HAP-1 (cell line): ENCODE measurements around the gene ZDHHC5.
"Not testable (repeated sequence)": the region's sequence is repeated elsewhere in the genome, so short reads cannot be mapped to it uniquely, and the experiment has no call there.

Source experiments
- DNase-seq, 2 experiments: peaks; one replicate each; pipeline ENCODE4 v3.0.0-alpha.2; 2016 to 2020; ENCODE audit warnings: low spot score in 2 of 2
- H3K27me3 ChIP-seq: fragments of 250-450 bp; sonication (Bioruptor Pico); 2 replicates; pipeline ENCODE4 v1.5.1; 2020; ENCODE audit warnings: low read depth, mild to moderate bottlenecking, moderate library complexity
- H3K36me3 ChIP-seq: fragments of 250-450 bp; sonication (Bioruptor Pico); replicated peaks from 2 replicates; pipeline ENCODE4 v1.5.1; 2020; ENCODE audit warnings: mild to moderate bottlenecking
- H3K4me1 ChIP-seq: fragments of 250-450 bp; sonication (Bioruptor Pico); 2 replicates; pipeline ENCODE4 v1.5.1; 2020; ENCODE audit warnings: mild to moderate bottlenecking
- H3K4me3 ChIP-seq: fragments of 250-450 bp; sonication (Bioruptor Pico); 2 replicates; pipeline ENCODE4 v1.5.1; 2020; ENCODE audit warnings: mild to moderate bottlenecking, moderate library complexity
- H3K9me3 ChIP-seq: fragments of 250-450 bp; sonication (Bioruptor Pico); 2 replicates; pipeline ENCODE4 v1.5.1; 2020; ENCODE audit warnings: mild to moderate bottlenecking, moderate library complexity
- in situ Hi-C: fragments of 300-500 bp; cut with MboI; formaldehyde crosslinking; loops from 3 replicates; pipeline ENCODE4 v1.14.3; 2020; ENCODE audit warnings: low sequenced_read_pairs, inconsistent platforms, mixed read lengths

Gene ZDHHC5

DNA sequence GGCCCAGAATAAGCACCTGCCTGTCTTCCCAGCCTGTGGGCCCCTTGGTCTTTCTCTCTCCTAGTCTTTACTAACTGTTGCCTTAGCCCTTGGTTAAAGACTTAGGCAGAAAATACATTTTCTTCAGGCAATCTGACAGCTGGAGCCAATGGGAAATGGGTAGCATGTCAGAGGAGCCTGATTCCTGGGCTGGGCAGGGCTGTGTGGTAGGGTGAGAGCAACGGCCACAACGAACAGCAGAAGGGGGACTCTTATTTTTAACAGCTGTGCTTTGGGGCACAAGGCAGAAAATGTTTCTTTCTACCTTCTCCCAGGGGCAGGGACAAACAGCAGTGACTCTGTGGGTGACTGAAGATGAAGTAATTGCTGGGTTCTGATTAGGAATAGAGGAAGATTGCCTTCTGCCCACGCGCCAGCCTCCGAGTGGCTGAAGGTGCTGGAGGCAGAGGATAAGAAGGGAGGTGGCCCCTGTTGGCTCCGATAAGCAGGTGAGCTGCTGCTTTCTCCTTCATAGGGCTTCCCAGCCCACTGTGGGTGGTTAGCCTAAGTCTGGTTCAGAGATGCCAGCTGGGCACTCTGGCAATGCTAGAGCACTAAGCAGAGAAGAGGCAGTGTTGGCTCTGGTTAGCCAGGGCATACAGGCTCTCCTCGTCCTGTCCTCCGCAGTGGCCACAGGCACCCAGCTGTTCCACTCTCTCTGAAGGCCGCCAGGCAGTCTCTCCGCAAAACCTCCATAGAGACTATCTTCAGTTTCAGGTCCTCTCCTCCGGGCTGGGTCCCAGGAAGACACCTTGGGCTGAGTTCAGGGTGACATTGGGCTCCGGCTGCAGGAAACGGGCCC lies 19.7 kb upstream of the ZDHHC5 start:
- DNase-seq, result no peak
- peaks cover 25% of the 10 kb centered on the region for H3K27me3 ChIP-seq
- in situ Hi-C loops, result no loop called here
- H3K4me3 ChIP-seq, result no peak overlapping the region
- H3K4me1 ChIP-seq, result peaks cover 5% of the 10 kb centered on the region; the same call in 1 of the 2 replicates
- H3K36me3 ChIP-seq, result peaks cover 6% of the 10 kb centered on the region
- H3K9me3 ChIP-seq, result no peaks in the 10 kb centered on the region; the same call in 1 of the 2 replicates

DNA sequence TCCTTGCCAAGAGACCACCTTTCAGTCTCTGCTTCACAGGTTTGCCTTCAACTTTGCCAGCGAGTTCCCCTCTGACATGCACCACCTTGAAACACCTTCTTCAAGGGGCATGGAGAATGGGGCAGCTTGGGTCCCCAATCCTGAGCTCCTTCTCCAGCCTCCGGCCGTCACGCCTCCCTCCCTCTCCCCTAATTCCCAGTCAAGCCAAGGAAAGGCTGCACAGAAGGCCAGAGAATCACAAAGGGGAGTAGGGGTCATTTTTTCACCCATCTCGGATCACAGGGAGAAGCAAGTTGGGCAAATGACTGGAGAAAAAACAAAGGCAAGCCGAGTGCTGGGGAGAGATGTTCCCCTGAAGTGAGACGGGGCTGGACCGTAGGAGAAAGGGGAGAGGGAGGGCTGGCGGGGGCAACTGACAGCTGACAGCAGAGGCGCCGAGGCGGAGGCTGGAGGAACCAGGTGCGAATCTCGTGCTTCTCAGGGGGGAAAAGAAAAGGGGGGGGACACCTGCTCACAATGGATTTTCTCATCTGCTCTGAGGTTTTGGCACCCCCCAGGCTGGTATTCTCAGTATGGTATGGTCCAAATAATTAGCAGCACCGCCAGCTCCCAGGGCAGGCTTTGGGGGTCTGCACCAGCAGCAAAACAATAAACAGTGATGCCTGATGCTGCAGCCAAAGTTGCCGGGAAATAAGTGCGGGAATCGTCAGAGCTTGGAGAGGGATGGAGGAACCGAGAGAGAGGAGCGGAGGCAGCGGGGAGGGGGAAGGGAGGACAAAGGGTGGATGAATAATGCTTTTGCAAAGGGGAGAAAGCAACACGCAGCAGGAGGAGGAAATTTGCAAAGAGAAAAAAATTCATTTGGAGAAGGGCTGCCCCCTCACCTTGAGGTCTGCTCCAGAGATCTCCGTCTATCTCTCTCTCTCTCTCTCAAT lies 18.8 kb upstream of the ZDHHC5 start:
- peak in 1 of 2 experiments; percentile 46 for DNase-seq
- Histone ChIP-seq H3K36me3 (peaks cover 6% of the 10 kb centered on the region), H3K9me3 (no peaks in the 10 kb centered on the region; the same call in 1 of the 2 replicates), H3K4me1 (peaks cover 5% of the 10 kb centered on the region; the same call in 1 of the 2 replicates), H3K27me3 (peaks cover 25% of the 10 kb centered on the region), H3K4me3 (no peak overlapping the region)
- in situ Hi-C loops, result no loop called here

DNA sequence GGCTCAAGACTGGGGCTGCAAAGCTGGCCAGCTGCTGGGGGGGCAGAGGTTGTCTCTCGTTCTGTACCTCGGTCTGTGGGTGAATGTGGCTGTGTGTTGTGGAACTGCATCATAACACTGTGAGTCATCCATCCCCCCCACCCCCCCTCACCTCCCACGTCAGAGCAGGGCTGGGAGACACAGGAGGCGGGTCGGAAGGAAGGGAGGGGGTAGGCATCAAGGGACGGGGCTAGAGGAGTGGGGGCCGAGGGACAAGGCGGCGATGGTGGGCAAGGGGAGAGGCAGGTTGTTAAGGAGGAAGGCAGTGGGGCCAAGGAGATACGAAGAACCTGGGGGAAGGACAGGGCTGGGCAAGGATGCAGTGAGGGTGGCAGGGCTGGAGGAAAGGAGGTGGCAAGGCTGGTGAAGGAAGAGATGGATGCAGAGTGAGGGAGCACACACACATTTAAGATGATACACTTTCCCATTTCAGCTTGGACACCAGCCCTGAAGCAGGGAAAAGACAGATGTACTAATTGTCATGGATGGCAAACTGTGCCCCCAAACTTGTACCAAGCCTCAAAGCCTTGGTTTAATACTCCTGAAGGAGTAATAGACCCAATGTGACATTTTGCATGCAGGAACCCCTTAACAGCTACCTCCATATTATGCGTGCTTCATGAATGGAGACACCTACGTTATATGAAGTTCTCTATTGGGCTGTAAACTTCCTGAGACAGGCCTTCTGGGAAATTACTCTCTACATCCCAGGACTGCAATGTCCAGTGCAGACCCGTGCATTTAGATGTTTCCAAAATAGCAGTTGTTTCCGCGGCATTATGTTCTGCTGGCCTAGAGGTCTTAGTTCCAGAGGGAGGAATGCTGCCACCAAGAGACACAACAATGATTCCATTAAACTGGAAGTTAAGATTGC lies 17.8 kb upstream of the ZDHHC5 start, which contains the start of gene YPEL4:
Gene YPEL4 (minus strand): TSS at position 87 of the 913 bp plus-strand sequence. CDS start 2,805 bp downstream, outside the sequence.
- peaks cover 6% of the 10 kb centered on the region for H3K36me3 ChIP-seq
- no peak within 1 kb of the TSS for H3K4me3 ChIP-seq
- peaks cover 5% of the 10 kb centered on the region; the same call in 1 of the 2 replicates for H3K4me1 ChIP-seq
- H3K27me3 ChIP-seq, result peaks cover 25% of the 10 kb centered on the region
- peak in 1 of 2 experiments; percentile 43 for DNase-seq
- in situ Hi-C loops, result no loop called here
- H3K9me3 ChIP-seq, result no peaks in the 10 kb centered on the region; the same call in 1 of the 2 replicates

DNA sequence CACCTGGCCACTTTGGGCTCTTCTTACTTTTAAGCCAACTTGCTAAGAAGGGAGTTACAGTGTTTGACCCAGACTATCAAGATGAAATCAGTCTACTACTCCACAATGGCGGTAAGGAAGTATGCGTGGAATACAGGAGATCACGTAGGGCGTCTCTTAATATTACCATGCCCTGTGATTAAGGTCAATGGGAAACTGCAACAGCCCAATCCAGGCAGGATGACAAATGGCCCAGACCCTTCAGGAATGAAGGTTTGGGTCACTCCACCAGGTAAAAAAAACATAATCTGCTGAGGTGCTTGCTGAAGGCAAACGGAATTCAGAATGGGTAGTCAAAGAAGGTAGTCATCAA lies 17.2 kb upstream of the ZDHHC5 start:
- in situ Hi-C loops, result no loop called here
- Histone ChIP-seq H3K4me3 (no peak overlapping the region), H3K27me3 (peaks cover 25% of the 10 kb centered on the region), H3K36me3 (peaks cover 6% of the 10 kb centered on the region), H3K9me3 (no peaks in the 10 kb centered on the region), H3K4me1 (peaks cover 5% of the 10 kb centered on the region; the same call in 1 of the 2 replicates)
- no peak for DNase-seq

DNA sequence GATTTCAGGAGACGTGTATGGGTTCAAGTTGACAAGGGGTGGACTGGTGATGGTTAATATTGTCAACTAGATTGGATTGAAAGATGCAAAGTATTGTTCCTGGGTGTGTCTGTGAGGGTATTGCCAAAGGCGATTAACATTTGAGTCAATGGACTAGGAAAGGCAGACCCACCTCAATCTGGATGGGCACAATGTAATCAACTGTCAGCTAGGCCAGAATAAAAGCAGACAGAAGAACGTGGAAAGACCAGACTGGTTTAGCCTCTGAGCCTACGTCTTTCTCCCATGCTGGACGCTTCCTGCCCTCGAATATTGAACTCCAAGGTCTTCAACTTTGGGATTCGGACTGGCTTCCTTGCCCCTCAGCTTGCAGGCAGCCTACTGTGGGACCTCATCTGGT lies 16.5 kb upstream of the ZDHHC5 start:
- in situ Hi-C loops, result no loop called here
- peaks cover 25% of the 10 kb centered on the region for H3K27me3 ChIP-seq

DNA sequence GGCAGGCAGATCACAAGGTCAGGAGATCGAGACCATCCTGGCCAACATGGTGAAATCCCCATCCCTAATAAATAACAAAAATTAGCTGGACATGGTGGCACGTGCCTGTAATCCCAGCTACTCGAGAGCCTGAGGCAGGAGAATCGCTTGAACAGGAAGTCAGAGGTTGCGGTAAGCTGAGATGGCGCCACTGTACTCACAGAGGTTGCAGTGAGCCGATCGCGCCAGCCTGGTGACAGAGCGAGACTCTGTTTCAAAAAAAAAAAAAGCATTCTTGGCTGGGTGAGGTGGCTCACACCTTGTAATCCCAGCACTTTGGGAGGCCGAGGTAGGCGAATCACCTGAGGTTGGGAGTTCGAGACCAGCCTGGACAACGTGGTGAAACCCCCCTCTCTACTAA lies 15.7 kb upstream of the ZDHHC5 start:
- DNase-seq, H3K9me3 ChIP-seq, in situ Hi-C loops, H3K36me3 ChIP-seq, H3K4me3 ChIP-seq: not testable (repeated sequence)
- peaks cover 25% of the 10 kb centered on the region for H3K27me3 ChIP-seq
- H3K4me1 ChIP-seq, result peaks cover 15% of the 10 kb centered on the region

More for the DNA sequence above, 16.5 kb upstream of the ZDHHC5 start:
- Histone ChIP-seq H3K36me3 (peaks cover 3% of the 10 kb centered on the region), H3K9me3 (no peaks in the 10 kb centered on the region), H3K4me1 (peaks cover 7% of the 10 kb centered on the region), H3K4me3 (no peak overlapping the region)
- no peak for DNase-seq

DNA sequence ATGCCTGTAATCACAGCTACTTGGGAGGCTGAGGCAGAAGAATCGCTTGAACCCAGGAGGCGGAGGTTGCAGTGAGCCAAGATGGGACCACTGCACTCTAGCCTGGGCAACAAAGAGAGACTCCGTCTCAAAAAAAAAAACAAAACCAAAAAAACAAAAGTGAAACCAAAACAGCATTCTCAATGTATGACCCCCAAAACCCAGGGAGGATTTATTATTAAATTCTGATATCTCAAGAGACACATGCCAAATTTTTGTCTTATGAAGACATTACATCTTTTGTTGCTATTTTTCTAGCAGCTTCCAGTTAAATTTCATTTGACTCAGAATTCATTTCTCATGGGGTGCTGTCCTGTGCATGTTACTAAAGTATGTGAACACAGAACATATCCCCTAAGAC lies 15.3 kb upstream of the ZDHHC5 start:
- Histone ChIP-seq H3K4me1 (peaks cover 15% of the 10 kb centered on the region), H3K36me3 (no peaks in the 10 kb centered on the region), H3K4me3 (no peak overlapping the region), H3K9me3 (no peaks in the 10 kb centered on the region), H3K27me3 (peaks cover 21% of the 10 kb centered on the region)
- no peak for DNase-seq
- in situ Hi-C loops, result no loop called here

DNA sequence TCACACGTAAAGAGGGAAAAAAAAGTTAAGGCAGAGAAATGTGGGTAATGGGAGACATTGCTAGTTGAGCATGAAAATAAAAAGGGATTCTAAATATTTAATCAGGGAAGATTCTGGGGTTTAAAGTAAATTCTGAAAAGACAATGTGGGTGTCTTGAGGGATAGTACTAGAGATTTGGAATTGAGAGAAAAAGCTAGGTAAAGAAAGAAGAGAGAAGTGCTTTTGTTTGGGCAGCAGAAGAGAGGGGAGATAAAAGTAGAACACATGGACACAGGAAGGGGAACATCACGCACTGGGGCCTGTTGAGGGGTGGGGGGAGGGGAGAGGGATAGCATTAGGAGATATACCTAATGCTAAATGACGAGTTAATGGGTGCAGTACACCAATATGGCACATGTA lies 14.8 kb upstream of the ZDHHC5 start:
- peaks cover 16% of the 10 kb centered on the region for H3K27me3 ChIP-seq
- H3K9me3 ChIP-seq, result no peaks in the 10 kb centered on the region
- peaks cover 15% of the 10 kb centered on the region for H3K4me1 ChIP-seq
- H3K4me3 ChIP-seq, result no peak overlapping the region
- H3K36me3 ChIP-seq, result no peaks in the 10 kb centered on the region
- no peak for DNase-seq
- in situ Hi-C loops, result no loop called here

DNA sequence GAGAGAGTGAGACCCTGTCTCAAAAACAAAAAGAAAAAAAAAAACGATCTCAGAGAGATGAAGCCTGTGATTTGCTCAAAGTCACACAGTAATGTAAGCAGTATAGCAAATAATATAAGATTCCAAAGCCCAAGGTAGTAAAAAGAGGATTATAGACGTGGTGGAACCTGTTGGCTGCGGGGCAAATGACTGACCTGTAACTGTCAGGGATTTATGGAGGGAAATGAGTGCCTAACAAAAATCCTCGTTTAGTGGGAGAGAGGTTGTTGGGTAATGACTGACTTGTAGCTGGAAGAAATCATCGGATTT lies 11.1 kb upstream of the ZDHHC5 start:
- H3K9me3 ChIP-seq, result no peaks in the 10 kb centered on the region
- peak overlapping the region; percentile 57 for H3K4me3 ChIP-seq
- H3K4me1 ChIP-seq, result peaks cover 14% of the 10 kb centered on the region
- H3K27me3 ChIP-seq, result no peaks in the 10 kb centered on the region
- DNase-seq, result peak in 1 of 2 experiments; percentile 12
- in situ Hi-C loops, result no loop called here
- H3K36me3 ChIP-seq, result peaks cover 22% of the 10 kb centered on the region

DNA sequence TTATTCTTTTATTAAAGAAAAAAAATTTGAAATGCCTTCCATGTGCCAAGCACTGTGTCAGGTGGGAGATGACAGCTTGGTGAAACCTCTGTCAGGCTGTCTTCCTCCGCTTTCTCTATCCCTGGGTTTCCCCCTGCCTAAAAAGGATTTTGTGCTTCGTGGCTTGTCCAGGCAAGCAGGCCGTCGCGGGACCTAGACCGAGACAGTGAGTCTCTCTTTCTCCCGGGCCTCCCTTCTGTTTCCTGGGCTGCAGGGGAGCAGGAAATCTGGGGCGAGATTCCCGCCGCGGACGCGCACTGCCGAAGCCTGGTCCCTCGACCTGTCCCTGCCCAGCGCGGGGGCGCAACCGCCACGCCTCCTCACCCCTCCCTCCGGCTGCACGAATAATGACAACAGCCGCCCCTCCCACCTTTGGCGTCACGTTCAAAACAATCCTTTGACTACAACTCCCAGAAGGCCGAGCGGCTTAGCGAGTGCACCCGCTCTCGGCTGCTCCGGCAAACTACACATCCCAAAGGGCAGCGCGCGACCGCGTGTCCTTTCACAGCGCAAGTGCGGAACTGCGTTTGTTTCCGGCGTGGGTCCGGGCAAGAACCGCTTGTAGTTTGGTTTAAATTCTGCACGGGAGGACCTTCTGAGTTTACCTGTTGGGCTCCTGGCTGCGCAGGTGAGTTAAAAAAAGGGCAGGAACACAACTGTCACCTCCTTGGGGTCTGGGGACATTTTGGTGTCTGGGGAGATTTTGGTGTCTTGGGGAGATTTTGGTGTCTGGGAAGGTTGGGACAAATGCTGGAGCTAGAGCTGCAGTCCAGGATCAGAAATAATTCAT lies 10.5 kb upstream of the ZDHHC5 start, which contains the start of gene CLP1:
Gene CLP1 (plus strand): TSS at position 569 of the 829 bp plus-strand sequence. CDS start 1,715 bp downstream, outside the sequence.
- H3K27me3 ChIP-seq, result no peaks in the 10 kb centered on the region
- H3K4me3 ChIP-seq, result peak within 1 kb of the TSS; percentile 57
- in situ Hi-C loops, result no loop called here
- H3K36me3 ChIP-seq, result peaks cover 22% of the 10 kb centered on the region
- H3K9me3 ChIP-seq, result no peaks in the 10 kb centered on the region
- H3K4me1 ChIP-seq, result peaks cover 14% of the 10 kb centered on the region
- DNase-seq, result peak; percentile 97 to 99

DNA sequence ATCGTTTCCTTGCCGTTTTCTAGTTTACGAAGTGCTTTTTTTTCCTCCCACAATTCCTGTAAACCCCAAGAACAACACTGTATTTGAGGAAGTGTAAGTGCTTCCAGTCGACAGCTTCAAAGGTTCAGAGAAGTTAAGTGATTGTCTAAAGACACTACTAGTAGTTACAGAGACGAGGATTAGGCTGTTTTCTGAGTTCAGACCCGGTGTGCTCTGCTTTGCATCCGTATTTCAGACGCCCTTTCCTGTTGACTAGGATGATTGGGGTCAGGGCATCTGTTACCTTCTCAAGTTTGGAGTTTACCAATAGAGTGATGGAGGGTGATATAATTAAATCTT lies 9.9 kb upstream of the ZDHHC5 start:
- no peak for DNase-seq
- Histone ChIP-seq H3K4me1 (peaks cover 14% of the 10 kb centered on the region), H3K36me3 (peaks cover 22% of the 10 kb centered on the region), H3K4me3 (peak overlapping the region; percentile 57), H3K27me3 (no peaks in the 10 kb centered on the region), H3K9me3 (no peaks in the 10 kb centered on the region)
- in situ Hi-C loops, result no loop called here

DNA sequence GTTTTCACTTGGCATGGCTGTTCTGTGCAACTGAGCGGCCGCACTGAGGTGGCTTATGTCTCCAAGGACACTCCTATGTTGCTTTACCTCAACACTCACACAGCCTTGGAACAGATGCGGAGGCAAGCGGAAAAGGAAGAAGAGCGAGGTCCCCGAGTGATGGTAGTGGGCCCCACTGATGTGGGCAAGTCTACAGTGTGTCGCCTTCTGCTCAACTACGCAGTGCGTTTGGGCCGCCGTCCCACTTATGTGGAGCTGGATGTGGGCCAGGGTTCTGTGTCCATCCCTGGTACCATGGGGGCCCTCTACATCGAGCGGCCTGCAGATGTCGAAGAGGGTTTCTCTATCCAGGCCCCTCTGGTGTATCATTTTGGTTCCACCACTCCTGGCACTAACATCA lies 8.2 kb upstream of the ZDHHC5 start:
- Histone ChIP-seq H3K9me3 (no peaks in the 10 kb centered on the region), H3K4me3 (no peak overlapping the region), H3K27me3 (no peaks in the 10 kb centered on the region), H3K4me1 (peaks cover 14% of the 10 kb centered on the region), H3K36me3 (peaks cover 22% of the 10 kb centered on the region)
- no peak for DNase-seq
- in situ Hi-C loops, result loop anchor here (10.0 kb wide), 2 partner anchors 315 to 915 kb away; partner anchors contain the start of genes LPXN and ZFP91
